ENCODE results near the gene SCARB1. TPM values are rescaled to one million over a fixed set of nuclear protein-coding genes. Genes with fewer than 3 reads are reported as not detected.
A peak's percentile ranks its signal among the peaks of the same experiment; 100 is the strongest.

The SCARB1 gene
- total RNA-seq, 1 donor, result 9.4 TPM

DNA sequence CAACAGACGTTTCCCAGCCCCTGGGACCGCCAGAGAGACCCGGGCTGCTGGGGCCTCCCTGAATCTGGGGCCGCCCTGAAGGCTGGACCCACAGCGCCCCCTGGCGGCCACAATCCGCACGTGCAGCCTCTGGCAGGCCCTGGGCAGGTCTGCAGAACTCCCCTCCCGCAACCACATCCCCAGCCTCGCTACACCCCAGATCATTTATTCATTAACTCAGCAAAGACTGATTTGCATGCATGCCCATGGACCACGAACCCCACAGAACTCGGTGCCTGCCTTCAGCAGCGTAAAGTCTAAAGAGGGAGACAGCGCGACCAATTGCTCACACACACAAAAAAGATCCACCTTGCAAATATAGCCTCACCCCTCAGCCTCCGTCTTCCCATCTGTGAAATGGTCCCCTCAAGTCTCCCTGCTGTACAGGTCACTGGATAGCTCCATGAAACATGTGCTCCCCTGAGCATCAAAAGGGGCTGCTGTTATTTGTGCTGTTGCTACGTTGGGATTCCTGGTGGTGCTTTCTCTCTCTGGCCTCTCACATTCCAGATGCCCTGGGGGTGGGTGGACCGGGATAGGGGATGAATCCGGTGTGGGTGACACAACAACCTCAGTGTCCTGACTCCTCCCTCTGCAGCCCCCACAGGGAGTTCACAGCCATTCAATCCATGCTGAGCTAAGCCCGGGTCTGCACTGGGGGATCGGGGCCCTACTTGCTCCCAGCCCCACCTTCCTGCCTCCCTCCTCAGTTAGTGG, 96.4 kb downstream of the SCARB1 start:
- no peaks in the 10 kb centered on the region for H3K36me3 ChIP-seq (ENCODE audit: insufficient read depth, low read length)
- H3K27ac ChIP-seq (ENCODE audit: low read depth, low read length), result no peak overlapping the region
- no peak overlapping the region for H2AFZ ChIP-seq (ENCODE audit: low read length)
- DNase-seq (ENCODE audit: insufficient read length, low spot score, missing footprints), result peak; percentile 95
- TF ChIP-seq, protein P1, sequence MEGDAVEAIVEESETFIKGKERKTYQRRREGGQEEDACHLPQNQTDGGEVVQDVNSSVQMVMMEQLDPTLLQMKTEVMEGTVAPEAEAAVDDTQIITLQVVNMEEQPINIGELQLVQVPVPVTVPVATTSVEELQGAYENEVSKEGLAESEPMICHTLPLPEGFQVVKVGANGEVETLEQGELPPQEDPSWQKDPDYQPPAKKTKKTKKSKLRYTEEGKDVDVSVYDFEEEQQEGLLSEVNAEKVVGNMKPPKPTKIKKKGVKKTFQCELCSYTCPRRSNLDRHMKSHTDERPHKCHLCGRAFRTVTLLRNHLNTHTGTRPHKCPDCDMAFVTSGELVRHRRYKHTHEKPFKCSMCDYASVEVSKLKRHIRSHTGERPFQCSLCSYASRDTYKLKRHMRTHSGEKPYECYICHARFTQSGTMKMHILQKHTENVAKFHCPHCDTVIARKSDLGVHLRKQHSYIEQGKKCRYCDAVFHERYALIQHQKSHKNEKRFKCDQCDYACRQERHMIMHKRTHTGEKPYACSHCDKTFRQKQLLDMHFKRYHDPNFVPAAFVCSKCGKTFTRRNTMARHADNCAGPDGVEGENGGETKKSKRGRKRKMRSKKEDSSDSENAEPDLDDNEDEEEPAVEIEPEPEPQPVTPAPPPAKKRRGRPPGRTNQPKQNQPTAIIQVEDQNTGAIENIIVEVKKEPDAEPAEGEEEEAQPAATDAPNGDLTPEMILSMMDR (IDR thresholded peaks at IDR 0.05; ENCODE audit: extremely low read depth, low read depth, low read length), result peak; percentile 90
- H3K79me2 ChIP-seq (ENCODE audit: insufficient read depth, low read length), result no peaks in the 10 kb centered on the region
- H4K20me1 ChIP-seq (ENCODE audit: insufficient read depth, low read length), result no peaks in the 10 kb centered on the region
- peaks cover 7% of the 10 kb centered on the region for H3K9me3 ChIP-seq (ENCODE audit: low read depth, low read length)
- H3K4me1 ChIP-seq (ENCODE audit: insufficient read depth, low read length), result peaks cover 27% of the 10 kb centered on the region
- no peak overlapping the region for H3K4me3 ChIP-seq (ENCODE audit: insufficient read depth, low read length)
- H3K4me2 ChIP-seq (ENCODE audit: insufficient read depth, low read length), result no peak overlapping the region
- H3K27me3 ChIP-seq (ENCODE audit: insufficient read depth, low read length), result peaks cover 7% of the 10 kb centered on the region

DNA sequence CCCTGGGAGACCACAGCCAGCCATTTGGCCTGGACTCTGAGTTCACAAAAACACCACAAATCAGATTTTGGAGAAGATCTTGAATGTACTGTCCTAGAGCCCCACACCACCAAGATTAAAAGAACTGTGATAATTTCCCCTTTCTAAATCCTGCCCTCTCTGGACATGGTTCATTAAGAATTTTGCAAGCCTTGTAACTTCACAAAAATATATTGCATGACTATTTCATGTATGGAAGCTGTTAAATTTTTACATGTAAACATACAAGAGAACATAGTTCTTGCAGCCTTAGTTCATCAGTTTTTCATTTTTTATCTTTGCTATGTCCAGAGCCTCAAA, 97.0 kb downstream of the SCARB1 start:
- H3K4me1 ChIP-seq (ENCODE audit: insufficient read depth, low read length), result peaks cover 22% of the 10 kb centered on the region
- TF ChIP-seq, protein P1 (IDR thresholded peaks at IDR 0.05; ENCODE audit: extremely low read depth, low read depth, low read length), result no peak
- no peaks in the 10 kb centered on the region for H4K20me1 ChIP-seq (ENCODE audit: insufficient read depth, low read length)
- H3K9me3 ChIP-seq (ENCODE audit: low read depth, low read length), result peaks cover 7% of the 10 kb centered on the region
- peaks cover 7% of the 10 kb centered on the region for H3K27me3 ChIP-seq (ENCODE audit: insufficient read depth, low read length)
- DNase-seq (ENCODE audit: insufficient read length, low spot score, missing footprints), result no peak
- no peak overlapping the region for H2AFZ ChIP-seq (ENCODE audit: low read length)
- no peak overlapping the region for H3K4me3 ChIP-seq (ENCODE audit: insufficient read depth, low read length)
- no peak overlapping the region for H3K4me2 ChIP-seq (ENCODE audit: insufficient read depth, low read length)
- H3K27ac ChIP-seq (ENCODE audit: low read depth, low read length), result no peak overlapping the region
- no peaks in the 10 kb centered on the region for H3K36me3 ChIP-seq (ENCODE audit: insufficient read depth, low read length)
- no peaks in the 10 kb centered on the region for H3K79me2 ChIP-seq (ENCODE audit: insufficient read depth, low read length)

DNA sequence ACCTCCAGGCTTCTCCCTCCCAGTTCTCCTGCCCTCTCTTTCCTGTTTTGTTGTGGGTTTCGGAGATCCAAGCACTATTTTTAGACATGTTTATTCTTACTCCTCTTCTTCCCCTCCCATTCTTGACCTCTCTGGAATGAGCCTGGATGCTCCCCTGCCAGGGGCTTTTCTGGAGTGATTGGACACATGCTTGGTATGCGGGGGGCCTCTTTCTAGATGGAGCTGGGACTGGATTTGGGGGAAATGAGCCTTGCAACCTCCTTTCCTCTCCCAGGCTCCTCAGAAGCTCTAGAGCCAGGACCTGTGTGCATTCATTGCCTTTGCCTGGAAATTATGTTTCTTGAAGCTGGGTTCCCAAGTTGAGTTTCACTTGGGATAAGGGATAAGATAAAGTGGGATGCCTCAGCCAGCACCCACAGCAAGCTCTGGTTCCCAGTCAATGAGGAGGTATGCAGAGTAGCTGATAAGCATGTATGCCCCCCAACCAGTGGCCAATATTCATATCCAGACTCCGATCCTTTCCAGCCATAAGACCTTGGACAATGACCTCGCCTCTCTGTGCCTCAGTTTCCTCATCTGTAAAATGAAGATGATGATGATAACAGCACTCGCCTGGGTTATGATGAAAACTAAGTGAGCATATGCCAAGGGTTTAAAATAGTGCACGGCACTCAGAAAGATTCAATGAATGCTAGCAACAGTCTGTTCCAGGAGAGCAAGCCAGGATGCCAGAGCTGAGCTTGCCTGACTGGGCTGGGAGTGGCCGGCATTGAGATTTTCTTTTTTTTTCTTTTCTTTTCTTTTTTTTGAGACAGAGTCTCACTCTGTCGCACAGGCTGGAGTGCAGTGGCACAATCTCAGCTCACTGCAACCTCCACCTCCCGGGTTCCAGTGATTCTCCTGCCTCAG, 97.8 kb downstream of the SCARB1 start:
- H3K27ac ChIP-seq (ENCODE audit: low read depth, low read length), result peak overlapping the region; percentile 13
- no peak overlapping the region for H3K4me2 ChIP-seq (ENCODE audit: insufficient read depth, low read length)
- peaks cover 7% of the 10 kb centered on the region for H3K9me3 ChIP-seq (ENCODE audit: low read depth, low read length)
- H3K79me2 ChIP-seq (ENCODE audit: insufficient read depth, low read length), result no peaks in the 10 kb centered on the region
- H3K27me3 ChIP-seq (ENCODE audit: insufficient read depth, low read length), result peaks cover 3% of the 10 kb centered on the region
- H3K4me3 ChIP-seq (ENCODE audit: insufficient read depth, low read length), result no peak overlapping the region
- no peaks in the 10 kb centered on the region for H4K20me1 ChIP-seq (ENCODE audit: insufficient read depth, low read length)
- no peak for DNase-seq (ENCODE audit: insufficient read length, low spot score, missing footprints)
- no peak overlapping the region for H2AFZ ChIP-seq (ENCODE audit: low read length)
- H3K36me3 ChIP-seq (ENCODE audit: insufficient read depth, low read length), result no peaks in the 10 kb centered on the region
- peaks cover 21% of the 10 kb centered on the region for H3K4me1 ChIP-seq (ENCODE audit: insufficient read depth, low read length)
- TF ChIP-seq, protein P1 (IDR thresholded peaks at IDR 0.05; ENCODE audit: extremely low read depth, low read depth, low read length), result no peak

Data from osteoblast (primary cell).